ENCODE results near the gene TRNT1.

DNA sequence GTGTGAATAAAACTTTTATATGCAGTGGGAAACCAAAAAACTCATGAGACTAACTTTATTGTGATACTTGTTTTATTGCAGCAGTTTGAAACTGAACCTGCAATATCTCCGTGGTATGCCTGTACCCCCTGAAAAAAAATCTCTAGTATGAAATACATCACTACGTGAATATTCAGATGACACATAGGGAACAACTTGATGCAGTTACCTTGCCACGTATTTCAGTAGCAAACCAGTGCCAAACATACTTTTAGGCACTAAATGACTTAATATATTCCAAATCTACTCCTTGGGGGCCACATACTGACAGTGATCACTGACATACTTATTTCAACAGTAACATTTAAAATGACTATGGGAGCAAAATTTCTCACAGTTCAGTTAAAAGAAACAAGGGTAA is 38.9 kb downstream of the TRNT1 start:
- TF ChIP-seq, protein P1, sequence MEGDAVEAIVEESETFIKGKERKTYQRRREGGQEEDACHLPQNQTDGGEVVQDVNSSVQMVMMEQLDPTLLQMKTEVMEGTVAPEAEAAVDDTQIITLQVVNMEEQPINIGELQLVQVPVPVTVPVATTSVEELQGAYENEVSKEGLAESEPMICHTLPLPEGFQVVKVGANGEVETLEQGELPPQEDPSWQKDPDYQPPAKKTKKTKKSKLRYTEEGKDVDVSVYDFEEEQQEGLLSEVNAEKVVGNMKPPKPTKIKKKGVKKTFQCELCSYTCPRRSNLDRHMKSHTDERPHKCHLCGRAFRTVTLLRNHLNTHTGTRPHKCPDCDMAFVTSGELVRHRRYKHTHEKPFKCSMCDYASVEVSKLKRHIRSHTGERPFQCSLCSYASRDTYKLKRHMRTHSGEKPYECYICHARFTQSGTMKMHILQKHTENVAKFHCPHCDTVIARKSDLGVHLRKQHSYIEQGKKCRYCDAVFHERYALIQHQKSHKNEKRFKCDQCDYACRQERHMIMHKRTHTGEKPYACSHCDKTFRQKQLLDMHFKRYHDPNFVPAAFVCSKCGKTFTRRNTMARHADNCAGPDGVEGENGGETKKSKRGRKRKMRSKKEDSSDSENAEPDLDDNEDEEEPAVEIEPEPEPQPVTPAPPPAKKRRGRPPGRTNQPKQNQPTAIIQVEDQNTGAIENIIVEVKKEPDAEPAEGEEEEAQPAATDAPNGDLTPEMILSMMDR (IDR thresholded peaks at IDR 0.05 in 8 of 11, conservative IDR thresholded peaks at IDR 0.05 in 3 of 11), result no peak
- no peak for TF ChIP-seq POLR2A (IDR thresholded peaks at IDR 0.05)
